LoVo (cell line): Measurements from ENCODE around the gene CTRB1.

ENCODE experiments used
- DNase-seq: peaks from one replicate; pipeline ENCODE4 v3.0.0-alpha.2; 2016; ENCODE audit warnings: low spot score

Gene CTRB1

GRCh38 chr16:75218256-75219076 lies at the start of gene CTRB1:
Gene CTRB1 (plus strand): TSS chr16:75218988. CDS start chr16:75219008, 20 bp downstream.
- no peak for DNase-seq

GRCh38 chr16:75169899-75170405 lies 48.8 kb upstream of the CTRB1 start:
- no peak for DNase-seq

GRCh38 chr16:75172578-75172977 lies 46.2 kb upstream of the CTRB1 start:
- no peak for DNase-seq

GRCh38 chr16:75175074-75175473 lies 43.7 kb upstream of the CTRB1 start:
- DNase-seq = no peak

- DNase-seq = no peak
Observed at GRCh38 chr16:75176926-75177325, 41.9 kb upstream of the CTRB1 start.

- DNase-seq = no peak
Observed at GRCh38 chr16:75179208-75179607, 39.6 kb upstream of the CTRB1 start.

- DNase-seq = no peak
Observed at GRCh38 chr16:75181630-75182029, 37.2 kb upstream of the CTRB1 start.

GRCh38 chr16:75188832-75189477 lies 29.8 kb upstream of the CTRB1 start:
- DNase-seq = no peak

- DNase-seq = no peak
Observed at GRCh38 chr16:75189638-75190245, 29.0 kb upstream of the CTRB1 start.

GRCh38 chr16:75192606-75193264 lies 26.1 kb upstream of the CTRB1 start:
- DNase-seq = no peak

- DNase-seq = no peak
Observed at GRCh38 chr16:75193265-75193650, 25.5 kb upstream of the CTRB1 start.

- DNase-seq = no peak
Observed at GRCh38 chr16:75193730-75194444, 24.9 kb upstream of the CTRB1 start.

GRCh38 chr16:75195811-75196790 lies 22.7 kb upstream of the CTRB1 start:
- DNase-seq = no peak

GRCh38 chr16:75196836-75197235 lies 22.0 kb upstream of the CTRB1 start:
- DNase-seq = no peak

GRCh38 chr16:75197522-75198134 lies 21.2 kb upstream of the CTRB1 start:
- DNase-seq = no peak

- DNase-seq = no peak
Observed at GRCh38 chr16:75198135-75198600, 20.6 kb upstream of the CTRB1 start.

- DNase-seq = no peak
Observed at GRCh38 chr16:75202069-75202590, 16.7 kb upstream of the CTRB1 start.

- no peak for DNase-seq
Observed at GRCh38 chr16:75203096-75203495, 15.7 kb upstream of the CTRB1 start.

GRCh38 chr16:75203667-75204409 lies 14.9 kb upstream of the CTRB1 start:
- DNase-seq = no peak
